NCI-H510A treated with DMSO at 0.1 percent for 48 hours (cell line): ENCODE data around the gene SCUBE3.
A peak's percentile ranks its signal among the peaks of the same experiment; 100 is the strongest.

Experiments used
- DNase-seq: peaks from one replicate; lab custom pipeline; 2025; lab: John Stamatoyannopoulos, UW

Gene SCUBE3

DNA sequence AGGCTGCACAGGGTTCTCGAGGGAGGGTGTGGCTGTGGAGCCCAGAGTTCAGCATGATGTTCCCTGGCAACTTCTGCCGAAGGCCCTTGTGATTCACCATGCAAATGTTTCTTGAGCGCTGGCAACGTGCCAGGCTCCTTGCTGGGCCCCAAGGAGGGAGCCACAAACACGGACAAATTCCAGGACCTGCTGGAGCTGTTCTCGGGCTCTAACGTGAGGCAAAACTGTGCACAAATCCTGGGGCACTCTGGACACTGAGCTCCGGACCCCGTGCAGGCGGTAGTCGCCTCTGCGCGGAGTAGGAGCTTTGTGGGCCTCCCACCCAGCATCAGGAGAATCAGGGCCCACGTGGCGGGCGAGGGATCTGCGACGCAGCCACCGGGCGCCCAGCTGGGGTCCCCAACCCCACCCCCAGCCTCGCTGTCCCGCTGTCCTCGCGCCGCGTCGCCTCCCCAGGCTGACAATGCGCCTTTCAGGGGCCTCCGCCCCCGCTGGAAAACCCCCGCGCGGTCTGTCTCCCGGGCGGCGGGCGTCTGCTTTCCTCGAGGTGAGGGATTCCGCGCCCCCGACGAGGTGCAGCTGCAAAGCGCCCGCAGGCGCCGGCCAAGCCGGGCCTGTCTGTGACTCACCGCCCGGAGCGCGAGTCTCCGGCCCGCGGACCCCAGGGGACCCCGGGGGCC is 31.7 kb upstream of the SCUBE3 start:
- DNase-seq: no peak

DNA sequence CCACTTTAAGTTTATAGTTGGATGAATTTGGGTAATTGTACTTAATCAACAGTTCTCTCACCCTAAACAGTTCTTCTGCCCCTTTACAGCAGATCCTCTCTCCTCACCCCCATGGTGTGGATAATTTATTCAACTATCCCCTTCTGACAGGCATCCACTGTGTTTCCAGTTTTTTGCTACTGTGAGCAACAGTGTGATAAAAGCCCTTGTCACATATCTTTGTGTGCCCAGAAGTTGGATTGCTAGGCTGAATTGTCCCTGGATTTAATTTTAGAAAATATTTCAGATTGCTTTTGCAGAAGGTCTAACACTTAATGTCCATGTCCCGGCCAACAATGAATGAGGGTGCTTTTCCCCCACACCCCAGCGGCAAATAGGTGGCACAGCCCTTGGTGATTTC is 30.5 kb upstream of the SCUBE3 start:
- no peak for DNase-seq

DNA sequence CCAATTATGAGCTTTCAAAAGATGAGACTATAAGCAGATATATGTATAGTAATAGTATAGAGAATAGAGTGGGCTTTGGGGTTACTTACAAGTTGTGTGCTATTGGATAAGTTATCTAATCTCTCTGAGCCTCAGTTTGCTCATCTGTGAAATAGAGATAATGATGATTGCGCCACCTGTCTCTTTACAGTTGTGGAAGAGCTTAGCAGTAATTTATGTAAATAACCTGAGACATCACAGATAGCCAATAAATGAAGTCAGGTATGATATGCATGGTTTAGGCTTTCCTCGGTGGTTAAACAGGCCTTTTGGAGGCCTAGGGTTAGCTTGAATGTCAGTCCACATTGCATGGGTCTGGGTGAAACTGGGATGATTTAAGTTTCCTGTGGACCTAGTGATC is 29.8 kb upstream of the SCUBE3 start:
- DNase-seq: no peak

DNA sequence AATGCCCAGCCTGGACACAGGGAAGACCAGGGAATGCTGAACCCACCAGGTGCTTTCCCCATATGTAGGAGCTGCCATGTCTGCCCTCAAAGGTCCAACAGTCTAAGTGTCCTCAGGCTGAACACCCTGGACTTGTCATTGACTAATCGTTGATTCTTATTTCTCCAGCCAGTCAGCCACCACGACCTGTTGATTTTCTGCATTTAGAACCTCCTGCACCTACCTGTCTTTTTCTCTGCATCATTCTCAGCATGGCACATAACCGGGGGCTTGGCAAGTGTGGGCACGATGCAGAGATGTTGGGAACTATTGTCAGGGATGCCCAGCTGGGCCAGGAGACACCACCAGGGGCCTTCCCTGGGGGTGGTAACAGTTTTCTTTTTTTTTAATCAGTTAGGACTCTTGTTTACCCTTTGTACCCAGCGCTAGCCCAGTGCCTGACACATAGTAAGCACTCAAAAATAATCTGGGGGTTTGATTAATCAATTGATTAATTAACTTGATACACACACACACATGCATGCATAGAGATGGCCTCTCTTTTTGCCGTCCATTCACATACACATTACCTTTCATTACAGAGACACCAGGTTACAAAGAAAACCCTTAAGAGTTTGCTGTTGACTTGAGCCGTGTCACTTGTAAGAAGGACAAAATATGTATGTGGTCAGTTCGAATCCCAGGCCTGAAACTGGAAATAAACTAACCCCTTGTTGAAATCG is 29.0 kb upstream of the SCUBE3 start:
- no peak for DNase-seq

DNA sequence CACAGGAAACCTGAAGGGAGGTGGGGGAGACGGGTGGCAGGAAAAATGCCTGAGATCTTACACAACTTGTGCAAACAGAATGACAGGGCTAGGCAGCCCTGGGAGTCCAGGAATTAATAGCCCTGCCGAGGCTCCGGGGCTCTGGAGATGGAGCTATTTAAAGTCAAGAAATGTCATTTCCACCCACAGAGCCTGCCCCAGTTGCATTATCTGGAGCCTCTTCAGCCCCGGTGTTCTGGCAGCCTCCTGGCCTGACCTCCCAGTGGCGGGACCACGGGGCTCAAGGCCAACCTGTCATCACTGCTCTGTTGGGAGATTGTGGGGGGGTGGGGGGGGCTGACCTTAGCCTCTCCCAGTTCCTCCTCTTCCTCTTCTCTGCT is 28.5 kb upstream of the SCUBE3 start:
- no peak for DNase-seq

DNA sequence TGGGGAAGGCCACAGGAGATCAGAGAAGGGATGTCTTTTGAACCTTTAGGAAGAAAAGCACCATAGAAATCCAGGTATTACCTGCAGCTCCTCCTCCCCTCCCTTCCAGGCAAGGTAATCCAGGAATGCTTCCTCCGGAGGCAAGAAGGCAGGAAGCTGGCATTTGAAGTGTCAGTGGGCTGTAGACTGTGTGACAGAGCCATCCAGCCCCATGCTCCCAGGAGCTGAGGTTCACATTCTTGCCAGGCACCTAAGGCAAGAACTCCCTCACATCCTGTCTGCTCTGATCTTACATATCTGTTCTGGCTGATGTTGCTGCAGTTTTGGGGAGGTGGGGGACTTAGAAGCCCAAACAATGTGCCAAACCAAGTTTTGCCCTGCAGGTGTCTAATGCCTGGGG is 27.8 kb upstream of the SCUBE3 start:
- DNase-seq: no peak

DNA sequence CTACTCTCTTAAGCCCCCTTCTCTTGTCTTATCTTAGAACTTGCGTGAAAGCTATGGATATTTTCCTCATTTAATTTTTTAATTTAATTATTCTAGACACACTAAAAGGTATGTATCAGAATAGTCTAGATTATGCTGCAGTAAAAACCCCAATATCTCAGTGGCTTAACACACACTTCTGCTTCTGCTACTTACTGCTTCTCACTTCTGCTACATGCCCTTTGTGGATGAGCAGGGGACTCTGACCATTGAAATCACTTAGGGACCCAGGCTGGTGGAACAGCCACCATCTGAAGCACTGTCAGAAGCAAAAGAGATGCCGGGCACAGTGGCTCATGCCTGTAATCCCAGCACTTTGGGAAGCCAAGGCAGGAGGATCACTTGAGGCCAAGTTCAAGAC is 27.2 kb upstream of the SCUBE3 start:
- DNase-seq: no peak

DNA sequence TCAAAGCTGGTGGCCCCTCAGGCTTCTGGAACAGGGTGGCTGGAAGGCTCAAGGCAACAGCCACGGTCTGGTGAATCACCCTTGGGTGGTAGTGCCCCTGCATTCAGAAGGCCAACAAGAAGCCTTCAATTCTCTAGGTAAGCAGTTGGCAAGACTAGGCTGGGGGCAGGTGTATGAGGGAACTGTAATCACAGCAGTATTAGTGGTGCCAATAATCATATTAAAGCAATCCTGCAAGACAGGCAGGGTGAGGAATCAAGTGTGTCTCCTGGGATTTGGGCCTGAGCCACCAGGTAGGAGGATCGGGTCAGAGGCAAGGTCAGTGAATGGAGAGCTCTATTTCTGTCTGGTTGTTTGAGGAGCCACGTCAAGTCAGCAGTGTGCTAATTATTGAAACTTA is 24.9 kb upstream of the SCUBE3 start:
- DNase-seq: no peak

DNA sequence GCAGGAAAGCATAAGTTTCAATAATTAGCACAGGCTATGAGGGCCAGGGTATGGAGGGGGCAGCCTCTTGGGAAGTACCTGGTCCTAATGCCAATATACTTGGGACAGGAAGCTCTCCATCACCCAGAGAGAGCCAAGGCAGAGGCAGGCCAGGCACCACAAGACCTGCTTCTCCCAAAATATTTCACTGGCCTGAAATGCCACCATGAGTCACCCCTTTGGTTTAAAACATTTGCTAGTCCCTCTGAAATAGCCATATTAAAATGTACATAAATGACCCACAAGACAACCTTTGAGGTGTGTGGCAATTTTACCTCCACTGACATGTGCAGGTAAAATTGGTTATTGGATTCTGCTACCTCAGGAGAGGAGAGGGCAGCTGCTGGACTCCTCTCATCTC is 23.4 kb upstream of the SCUBE3 start:
- no peak for DNase-seq

DNA sequence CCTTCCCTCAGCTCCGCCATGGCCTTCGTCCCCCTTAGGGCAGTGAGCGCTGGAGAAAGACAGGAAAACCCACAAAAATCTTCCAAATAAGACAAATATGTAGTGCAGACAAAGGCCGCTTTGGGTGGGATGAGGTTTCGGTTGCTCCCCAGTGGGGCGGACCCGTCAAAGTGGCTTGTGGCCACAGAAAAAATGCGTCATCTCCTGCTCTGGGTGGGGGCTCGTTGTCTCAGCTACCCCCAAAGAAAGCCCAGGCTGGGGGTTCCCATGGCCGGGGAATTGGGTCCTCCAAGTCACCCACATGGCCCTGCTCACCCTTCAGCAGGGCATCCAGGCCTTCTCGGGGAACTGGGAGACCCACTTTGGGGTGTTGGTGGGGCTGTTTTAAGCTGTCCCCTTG is 21.9 kb upstream of the SCUBE3 start:
- DNase-seq: no peak

DNA sequence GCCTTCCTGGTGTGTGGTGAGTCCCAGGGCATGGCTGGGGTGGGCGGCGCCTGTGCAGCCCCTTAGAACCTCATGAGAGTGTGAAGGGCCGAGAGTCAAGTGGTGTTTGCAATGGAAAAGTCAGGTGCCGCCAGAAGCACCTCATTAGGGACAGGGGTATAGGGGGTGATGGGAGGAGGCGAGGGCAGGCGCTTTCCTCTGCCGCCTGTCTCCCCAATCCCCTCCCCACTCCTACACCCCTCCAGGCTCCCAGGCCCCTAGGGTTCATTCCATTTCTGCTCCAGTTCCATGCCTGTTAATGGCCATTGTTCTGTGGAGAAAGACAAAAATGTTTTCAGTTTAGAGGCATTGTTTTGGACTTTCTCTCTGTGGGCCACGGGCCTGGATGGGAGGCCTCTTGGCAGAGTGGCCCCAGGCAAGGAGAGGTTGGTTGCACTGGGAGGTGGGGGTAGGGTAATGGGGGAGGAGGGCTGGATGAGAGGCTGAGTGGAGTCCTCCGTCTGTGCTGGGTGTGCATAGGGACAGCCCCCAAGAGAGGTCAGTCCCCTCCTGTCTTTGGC is 21.4 kb upstream of the SCUBE3 start:
- no peak for DNase-seq

DNA sequence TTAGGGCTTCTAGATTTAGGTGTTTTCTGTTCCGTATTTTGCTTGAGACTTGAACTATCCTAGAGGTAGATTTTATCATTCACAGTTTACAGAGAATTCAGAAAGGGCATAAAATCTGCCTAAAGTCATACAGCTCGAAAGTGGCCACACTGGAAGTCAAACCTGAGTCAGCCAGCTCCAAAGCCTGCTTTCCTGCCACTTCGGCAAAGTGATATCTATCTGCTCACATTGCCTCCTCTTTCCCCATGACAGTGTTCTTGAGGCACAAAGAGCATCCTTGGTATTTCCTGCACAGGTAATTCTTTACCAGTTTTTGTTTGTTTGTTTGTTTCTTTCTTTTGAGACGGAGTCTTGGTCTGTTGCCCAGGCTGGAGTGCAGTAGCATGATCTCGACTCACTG is 19.4 kb upstream of the SCUBE3 start:
- no peak for DNase-seq

DNA sequence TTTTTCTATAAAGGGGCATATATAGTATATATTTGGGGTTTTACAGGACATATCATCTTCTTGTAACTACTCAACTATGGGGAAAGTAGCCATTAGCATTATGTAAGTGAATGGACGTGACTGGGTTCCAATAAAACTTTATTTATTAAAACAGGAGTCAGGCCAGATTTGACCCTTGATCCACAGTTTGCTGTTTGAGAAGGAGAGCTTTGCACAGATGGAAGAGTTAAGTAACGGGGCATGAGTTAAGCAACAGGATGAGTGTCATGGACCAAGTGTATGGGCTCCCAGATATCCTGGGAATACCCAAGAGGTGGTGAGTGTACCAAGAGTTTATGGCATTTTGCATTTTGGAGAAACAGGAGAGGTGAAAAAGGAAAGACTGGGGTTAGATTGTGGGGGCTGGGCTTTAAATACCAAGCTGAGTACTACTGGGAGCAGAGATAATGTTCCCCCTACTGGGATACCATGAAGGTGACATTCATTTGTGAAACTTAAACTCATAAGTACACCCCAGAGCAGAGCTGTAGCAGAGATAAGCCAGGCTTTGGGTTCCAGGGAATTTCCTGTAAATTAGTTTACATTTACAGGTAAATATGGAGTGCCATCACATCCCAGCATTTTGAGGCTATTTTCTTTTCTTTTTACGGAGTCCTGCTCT is 18.5 kb upstream of the SCUBE3 start:
- no peak for DNase-seq

DNA sequence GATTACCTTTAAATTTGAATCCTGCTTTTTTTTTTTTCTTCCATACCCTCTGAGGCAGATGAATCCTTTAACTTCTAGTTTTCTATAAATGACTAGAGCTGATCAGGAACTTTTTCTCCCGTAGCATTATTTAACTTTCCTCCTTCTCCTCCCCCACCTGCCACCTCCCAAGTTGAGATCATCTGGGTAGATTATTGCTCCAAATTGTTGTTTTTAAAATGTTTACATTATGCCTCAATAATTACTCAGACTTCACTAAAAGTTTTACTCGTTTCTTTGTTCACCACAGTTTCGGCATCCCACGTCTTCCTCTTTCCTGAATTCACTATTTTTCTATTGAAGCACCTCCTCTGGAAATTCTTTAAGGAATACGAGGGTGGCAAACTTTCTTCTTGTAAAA is 16.6 kb upstream of the SCUBE3 start:
- DNase-seq: no peak

DNA sequence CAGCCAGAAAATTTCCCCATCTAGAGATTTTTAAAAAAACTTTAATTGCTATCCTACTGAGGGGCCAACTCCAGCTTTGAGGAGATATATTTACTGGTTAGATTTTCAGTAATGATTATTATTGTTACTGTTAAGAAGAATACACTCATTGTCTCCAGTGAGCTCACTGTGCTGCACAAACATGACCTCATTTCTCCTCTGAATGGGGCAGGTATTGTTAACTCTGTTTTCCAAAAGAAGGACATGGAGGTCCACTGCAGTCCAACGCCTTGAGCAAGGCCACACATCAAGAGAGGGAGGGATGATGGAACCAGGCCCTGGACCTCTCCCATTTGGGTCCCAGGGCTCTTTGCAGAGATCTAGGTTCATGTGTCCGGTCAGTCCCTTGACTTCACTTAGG is 13.9 kb upstream of the SCUBE3 start:
- no peak for DNase-seq

DNA sequence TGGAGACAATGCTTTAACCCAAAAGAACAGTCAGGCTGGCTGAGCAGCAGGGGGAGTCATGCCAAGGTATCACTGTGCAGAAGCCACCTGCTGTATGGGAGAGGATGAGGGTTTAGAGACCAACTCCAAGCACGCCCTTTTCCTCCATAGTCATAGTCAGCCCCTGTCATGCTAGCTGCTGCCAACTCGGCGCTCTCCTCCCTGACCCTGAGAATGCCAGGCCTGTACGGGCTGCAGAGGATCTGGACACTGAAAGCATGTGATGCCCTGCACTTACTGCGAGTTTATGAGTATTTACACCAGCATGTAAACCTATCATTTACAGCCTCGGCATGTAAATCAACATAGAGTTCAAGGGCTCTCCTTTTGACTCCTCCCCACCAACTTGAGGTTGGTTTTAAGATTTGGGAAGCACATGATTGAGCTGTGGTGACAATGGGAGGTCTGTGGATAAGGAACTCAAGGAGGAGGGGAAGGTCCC is 11.7 kb upstream of the SCUBE3 start:
- DNase-seq: peak; percentile 25

DNA sequence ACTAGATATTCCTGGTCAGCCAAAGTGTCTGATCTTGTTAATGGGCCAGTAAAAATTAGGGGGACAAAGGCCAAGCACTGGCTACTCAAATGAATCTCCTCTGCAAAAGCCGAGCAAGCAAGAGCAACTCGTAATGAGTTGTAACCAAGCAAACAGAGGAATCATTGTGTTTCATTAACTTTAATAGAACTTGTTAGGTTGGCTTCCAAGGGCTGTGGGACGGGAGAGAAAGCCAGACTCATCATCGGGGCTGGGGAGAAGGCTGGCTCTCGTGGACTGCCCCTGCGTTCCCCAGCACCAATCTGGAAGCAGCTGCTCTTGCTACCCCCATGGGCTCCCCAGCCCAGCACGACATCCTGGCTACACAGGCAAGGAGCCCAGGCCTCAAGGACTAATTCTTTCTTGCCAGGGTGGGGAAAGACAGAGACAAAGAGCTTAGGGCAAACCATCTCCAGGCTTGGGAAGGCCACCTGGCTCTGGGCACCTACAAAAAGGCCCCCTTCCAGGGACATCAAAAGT is 10.5 kb upstream of the SCUBE3 start:
- no peak for DNase-seq

DNA sequence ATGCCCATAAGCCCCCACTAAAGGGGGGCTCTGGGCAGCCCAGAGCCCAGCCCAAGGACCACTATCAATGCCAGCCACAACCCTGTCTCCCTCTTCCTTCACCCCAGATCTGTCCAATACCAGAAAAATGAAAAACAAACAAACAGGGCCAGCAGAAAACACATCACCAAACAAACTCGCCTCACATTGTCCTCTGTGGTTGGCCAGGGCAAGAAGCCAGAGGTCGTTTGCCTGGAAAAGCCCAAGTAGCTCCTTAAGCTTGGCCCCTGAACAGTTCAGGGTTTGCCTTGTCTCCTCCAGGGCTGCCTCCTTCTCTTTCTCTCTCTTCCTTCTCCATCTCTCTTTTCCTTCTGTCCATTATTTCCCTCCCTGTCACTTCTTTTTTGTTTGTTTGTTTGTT is 10.1 kb upstream of the SCUBE3 start:
- DNase-seq: no peak

DNA sequence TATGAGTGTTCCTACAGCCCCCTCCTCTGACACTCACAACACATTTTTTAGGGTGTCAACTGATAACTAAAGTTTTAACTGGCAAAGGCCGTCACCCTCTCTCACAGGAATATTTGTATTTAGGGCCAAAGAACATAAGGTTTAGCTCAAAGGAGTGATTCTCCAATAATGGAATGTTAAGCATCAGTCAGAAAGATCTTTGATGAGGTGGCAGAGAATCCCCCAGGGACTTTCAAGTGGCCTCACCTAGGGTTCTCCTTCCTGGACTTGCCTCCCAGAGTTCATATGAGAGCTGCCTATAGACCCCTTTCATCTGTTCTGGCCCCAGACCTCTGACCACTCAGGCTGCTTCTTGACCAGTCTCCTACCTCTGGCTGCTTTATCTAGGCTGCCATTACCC is 7.4 kb upstream of the SCUBE3 start:
- no peak for DNase-seq

DNA sequence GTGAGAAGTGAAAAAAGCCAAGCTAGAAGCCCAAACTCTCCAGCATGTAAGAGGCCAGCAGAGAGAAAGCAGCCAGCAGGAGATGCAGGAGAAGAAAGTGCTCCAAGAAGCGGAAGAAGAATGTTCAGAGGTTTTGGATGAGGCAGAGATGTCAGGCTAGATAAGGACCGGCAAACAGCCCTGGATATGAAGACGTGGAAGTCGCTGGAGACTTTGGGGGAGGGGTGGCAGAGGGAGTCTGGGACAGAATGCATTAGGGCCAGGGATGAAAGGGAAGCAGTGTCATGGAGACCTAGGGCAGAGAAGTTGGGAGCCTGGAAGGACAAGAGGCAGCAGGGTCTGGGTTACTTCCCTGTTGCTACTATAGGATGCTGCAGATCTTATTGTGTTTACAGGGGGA is 5.3 kb upstream of the SCUBE3 start:
- DNase-seq: no peak

DNA sequence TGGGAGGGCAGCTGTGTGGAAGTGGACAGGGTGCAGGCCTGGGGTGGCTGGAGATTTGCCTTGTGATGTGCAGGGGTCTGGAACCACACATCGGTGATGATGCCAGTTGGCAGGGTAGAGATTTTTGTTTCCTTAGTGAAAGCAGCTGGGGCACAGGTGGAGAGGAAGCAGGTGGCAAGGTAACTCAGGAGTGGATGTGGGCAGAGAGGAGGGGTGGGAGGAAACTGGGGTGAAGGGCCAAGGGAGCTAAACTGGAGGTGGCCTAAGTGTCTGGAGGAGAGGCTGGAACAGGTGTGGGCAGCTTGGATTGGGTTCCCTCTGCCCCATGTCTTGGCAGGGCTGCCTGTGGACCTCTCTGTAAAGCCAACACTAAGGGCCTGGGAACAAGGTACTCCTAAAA is 4.7 kb upstream of the SCUBE3 start:
- DNase-seq: peak; percentile 42

DNA sequence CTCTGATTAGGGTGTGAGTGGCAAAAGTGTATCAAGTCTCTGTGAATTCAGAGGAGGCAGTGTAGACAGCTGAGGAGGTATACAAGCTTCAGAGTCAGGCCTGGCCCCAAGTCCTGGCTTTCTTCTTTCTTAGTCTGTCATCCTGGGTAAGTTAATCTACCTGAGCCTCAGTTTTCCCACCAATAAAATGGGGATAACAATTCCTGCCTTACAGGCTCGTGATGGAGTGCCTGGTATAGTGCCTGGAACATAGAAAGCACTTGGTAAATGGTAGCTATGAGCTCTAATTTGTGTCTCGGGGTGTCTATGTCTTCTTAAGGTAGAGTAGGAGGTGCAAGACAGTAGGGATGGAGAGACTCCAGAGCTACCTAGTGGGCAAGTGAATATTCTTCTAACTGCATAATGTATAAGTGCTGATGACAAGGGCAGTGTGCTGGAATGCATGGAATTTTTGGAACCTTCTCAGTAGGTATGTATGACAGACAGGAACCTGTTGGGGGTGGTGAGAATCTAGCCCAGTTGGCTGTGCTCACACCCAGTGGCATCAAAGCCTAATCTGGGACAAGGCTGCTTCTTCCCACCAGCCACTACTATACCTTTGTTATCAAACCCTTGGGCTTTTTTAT is 4.0 kb upstream of the SCUBE3 start:
- DNase-seq: no peak
